Left lobe of liver (tissue), 2 donors: ENCODE measurements around the gene CAMTA1. TPM values are rescaled to one million over a fixed set of nuclear protein-coding genes. Genes with fewer than 3 reads are reported as not detected.

Experiments used
- ATAC-seq: fragments of 200-7000 bp; cut with Tn5 transposase; one replicate; pipeline ENCODE4 v1.9.1; 2020; ENCODE audit warnings: mild to moderate bottlenecking, moderate library complexity
- DNase-seq: peaks from one replicate; pipeline ENCODE4 v3.0.0-alpha.2; 2020; ENCODE audit warnings: low spot score
- total RNA-seq: library from RNA; stranded (reverse); gene quantifications from one replicate; pipeline ENCODE4 v1.2.1, GENCODE V29; 2021
- donor health status: DM: no; HTN: no; CAD: no; lungs with moderate emphysema.
- donor health status: DM: no; HTN: yes; CAD: no.

CAMTA1 gene
- total RNA-seq, 1 donor from 2014 or later = 33.6 TPM

DNA sequence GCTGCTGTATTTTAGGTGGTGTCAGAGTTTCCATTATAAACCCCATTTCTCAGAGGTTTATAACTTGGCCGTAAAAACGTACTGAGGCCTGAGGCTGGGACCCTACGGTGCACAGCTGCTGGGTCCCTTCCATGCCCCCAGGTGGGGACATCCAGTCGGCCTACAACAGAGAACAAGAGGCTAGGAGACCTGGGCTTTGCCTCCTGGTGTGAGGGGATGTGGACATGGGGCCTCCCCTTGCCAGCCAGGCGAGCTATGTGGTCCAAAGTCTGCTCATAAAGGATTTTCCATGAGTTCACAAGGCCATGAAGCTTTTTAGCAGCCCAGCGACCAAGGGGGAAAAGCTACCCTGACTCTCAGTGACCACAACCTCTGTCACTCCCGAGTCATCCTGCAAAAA, 724.3 kb downstream of the CAMTA1 start:
- no peak for ATAC-seq

DNA sequence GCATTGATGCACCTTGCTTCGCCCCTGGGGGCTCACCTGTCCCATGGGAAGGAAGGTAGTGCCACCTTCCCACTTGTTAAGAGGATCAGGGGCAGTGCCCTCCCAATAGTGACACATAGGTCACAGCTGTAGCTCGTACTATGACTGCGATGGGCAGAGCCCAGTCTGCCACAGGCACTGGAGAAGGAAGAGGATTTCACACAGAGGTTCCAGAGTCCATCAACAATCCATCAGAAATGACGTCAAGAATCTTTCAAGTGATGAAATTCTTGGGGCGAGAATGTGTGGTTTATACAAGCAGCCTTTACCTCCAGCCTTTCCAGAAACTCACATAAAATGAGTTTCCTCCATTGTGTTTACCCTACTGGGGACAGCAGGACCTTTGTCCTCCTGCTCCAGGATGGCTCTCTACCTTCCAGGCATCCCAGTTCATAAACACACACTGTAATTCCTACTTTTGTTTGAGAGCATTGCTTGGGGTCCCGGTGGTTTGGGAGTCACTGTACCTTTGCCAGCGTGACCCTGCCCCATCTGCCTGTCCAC, 725.2 kb downstream of the CAMTA1 start:
- no peak for DNase-seq
- ATAC-seq = no peak

More for the DNA sequence above, 724.3 kb downstream of the CAMTA1 start:
- DNase-seq = no peak

DNA sequence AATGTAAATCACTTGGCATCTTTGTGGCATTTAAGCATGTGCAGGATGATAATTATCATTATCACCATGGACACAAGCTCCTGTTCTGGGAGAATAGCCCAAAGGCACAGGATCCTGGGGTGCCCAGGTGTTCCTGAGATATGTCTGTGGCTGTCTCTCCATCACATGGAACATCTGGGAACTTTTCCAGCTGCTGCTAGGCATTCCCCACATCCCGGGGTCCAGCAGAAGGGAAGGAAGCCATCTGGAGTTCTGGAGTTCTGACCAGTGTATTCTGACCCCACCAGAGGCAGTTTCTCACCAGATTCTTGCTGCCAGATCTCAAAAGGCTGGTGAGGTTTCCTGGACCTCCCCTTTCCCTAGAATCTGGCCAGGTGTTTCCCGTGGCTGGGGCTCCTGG, 726.1 kb downstream of the CAMTA1 start:
- ATAC-seq = no peak
- no peak for DNase-seq

DNA sequence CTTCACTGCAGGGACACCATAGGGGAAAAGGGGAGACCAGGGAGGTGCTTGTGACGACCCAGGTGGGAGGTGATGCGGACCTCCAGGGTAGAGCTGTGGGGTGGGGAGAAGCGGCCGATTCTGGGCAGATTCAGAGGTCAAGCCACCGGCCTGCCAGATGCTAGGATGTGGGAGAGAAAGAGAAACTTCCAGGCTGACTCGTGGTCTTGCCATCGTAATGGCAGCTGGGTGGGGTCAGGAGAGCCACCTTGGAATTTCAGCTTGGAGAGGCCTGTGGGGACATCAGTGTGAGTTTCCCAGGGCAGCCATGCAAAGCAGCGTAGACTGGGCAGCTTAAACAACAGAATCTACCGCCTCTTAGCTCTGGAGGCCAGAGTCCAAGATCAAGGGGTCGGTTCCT, 727.8 kb downstream of the CAMTA1 start:
- ATAC-seq (no peak), DNase-seq (no peak)

DNA sequence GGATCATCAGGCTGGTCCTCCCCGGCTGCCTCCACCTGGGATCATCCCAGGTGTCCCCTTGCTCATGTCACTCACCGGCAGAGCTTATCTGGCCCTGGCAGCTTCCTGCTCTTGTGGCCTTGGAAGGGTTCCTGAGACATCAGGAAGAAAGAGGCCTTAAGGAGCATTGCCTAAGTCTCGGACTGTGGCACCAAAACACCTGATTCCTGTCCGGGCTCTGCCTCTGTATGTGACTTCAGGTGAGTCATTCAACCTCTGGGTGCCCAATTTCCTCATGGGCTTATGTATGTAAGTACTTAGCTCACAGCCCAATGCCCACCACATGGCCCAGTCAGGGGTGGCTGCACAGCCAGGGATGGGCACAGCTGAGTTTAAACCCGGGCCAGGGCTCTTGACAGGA, 729.9 kb downstream of the CAMTA1 start:
- DNase-seq = no peak
- no peak for ATAC-seq

DNA sequence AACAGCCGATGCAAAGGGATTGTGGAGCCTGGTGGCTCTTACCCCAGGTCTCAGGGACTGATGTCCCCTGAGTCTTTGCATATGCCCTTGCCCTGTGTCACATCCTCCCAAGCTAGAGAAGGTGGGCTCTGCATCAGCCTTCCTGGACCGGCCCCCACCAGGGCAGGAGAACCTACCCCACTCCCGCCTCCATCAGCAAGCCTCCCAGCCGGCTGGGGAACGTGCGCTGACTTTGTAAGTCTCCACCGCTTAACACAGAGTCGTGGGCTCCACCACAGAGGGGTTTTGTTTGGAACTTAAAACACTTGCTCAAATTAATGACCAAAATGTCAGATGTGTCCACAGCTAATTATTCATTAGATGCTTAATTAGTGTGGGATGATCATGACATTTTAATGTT, 730.6 kb downstream of the CAMTA1 start:
- ATAC-seq (no peak), DNase-seq (no peak)

DNA sequence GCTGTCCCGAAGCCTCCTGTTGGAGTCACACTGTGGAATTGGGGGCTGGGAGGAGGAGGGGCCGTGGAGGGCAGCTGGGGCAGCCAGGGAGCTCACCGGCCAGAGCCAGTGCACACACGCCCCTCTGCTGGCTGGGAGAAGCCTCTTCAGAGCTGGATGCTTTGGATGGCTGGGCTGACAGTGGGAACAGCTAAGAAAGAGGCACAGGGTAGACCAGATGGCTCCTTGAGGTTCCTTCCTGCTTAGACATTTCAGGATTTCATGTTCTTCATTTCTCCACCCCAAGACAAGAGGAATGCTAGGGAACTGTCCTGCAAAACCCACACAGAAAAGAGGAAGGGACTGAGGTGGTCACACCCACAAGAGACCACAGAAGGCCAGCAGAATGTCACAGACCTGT, 731.1 kb downstream of the CAMTA1 start:
- ATAC-seq = no peak
- DNase-seq = no peak

DNA sequence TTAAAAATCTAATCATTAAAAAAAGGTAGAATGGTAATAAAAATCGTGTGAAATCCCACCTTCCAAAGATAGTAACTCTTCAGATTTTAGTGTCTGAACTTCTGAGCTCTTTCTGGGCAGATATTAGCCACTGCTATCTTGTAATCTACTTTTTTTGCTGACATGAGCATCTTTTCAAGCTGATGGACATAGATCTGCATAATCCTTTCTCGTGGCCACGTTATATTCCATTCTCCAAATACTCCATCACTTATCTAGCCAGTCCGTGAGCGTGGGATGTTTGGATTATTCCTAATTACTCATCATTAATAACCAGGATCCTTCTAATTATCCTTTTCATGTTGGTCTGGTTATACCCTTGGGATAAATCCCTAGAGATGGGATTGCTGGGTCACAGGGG, 731.7 kb downstream of the CAMTA1 start:
- ATAC-seq (no peak), DNase-seq (no peak)

DNA sequence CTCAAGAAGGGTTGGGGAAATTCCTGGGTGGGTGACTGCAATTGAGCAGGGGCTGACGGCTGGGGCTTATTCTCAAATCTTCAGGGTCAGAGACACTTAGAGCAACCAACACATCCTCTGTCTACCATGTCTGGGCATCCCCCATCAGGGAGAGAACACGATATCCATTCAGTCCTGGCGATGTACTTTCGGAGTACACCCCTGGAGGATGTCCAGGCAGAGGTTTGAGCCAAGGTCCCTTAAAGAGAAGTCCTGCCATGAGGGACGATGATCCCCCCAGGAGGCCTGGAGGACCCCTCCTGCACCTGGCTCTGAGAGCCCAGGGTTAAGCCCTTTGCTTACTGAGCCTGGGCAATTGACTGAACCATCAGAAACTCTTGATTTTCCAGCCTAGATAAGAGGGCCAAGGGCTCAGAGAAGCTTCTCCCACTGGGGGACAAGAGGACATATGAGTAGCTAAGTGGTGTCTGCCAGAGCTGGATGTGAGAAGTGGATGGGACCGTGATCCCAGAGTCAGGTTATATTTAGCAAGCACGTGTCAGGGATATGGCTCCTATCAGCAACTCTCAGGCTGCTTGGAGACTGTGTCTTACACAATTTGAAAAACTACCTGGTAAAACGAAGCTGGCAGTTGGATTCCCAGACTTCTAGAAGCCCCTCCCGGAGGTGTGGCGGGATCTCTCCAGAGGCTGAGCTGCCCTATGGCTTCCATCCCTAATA, 732.5 kb downstream of the CAMTA1 start:
- ATAC-seq = no peak
- no peak for DNase-seq

DNA sequence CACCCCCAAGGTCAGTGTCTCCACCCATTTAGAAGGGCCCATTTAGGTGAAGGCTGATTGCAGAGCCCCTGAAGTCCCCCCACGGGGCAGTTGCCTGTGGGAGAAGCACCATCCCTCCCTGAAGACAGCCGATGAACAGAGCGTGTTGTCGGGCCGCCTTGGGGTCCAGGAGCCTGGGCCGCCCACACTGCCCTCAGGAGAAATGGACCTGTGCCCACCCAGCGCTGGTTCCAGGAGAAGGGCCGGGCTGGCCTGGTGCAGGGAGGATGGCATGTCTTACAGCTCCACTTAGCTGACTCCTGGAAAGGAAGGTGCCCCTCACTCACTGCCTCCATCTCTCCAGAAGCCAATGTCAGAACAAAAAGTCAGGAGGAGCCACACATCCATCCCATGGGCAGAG, 733.2 kb downstream of the CAMTA1 start:
- ATAC-seq = no peak
- no peak for DNase-seq

DNA sequence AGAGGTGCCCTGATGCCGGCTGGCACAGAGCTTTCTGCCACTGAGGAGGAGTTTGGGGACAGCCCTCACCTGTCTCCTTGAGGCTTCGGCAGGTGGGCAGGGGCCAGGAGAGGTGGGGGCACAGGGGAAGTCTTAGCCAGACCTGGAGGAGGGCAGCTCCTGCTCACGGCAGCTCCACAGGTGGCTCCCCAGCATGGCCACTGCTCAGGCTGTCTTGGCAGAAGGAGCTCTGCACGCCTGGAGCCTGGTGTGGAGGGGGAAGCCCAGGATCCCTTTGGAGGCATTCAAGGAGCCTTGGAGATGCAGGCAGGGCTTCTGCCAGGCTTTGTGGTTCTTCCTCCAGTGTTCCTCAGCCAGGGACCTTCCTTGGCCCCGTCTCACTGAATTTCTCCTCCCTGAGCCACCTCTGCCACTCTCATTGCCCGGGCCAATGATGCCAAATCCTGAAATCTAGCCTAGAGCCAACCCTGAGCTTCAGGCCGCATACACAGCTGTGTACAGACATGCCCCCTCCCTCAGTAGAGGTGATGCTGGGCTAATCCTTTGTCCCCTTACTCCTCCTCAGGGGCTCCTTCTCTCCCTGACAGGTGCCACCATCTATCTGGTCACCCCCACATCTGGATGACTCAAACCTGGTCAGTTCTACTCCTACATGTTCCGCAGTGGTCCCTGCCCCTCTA, 734.1 kb downstream of the CAMTA1 start:
- DNase-seq (no peak), ATAC-seq (no peak)

DNA sequence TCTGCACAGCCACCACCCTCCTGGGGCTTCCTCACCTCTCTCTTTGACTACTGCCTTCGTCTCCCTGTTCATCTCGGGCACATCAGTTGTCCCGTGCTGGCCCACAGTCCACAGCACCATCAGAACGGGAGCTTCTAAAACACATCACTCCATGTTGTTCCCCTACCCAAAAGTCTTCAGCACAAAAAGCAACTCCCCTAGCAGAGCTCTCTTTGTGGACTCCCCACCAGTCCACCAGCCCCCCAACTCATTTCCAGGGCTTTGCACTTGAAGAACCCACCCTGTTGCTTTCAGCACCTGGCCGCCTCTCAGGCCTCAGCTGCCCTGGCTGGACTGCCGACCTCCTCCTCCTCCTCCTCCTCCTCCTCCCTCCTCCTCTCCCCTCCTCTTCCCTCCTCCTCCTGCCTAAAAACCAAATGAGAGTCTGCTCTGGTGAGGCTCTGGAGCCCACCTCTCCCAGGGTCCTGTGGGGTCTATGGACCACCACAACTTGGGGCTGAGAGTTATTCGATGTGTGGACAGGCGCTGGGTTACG, 734.7 kb downstream of the CAMTA1 start:
- ATAC-seq (no peak), DNase-seq (no peak)

DNA sequence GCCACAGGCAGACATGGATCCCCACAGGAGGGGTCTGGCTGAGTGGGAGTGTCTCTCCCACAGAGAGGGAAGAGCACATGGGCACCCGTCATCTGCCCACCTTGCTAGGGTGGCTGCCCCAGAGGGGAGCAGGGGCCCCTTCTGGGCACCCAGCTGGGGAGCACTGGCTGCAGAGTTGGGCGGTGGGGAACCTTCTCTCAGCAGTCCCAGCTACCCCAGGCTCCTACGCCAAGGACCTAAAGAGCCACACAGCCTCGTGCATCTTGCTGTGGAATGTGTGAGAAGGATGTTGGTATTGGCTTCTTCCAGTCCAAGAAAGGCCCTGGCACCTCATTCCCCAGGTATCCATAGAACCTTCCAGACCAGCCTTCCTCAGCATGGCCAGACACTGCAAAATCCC, 735.2 kb downstream of the CAMTA1 start:
- ATAC-seq (no peak), DNase-seq (no peak)

DNA sequence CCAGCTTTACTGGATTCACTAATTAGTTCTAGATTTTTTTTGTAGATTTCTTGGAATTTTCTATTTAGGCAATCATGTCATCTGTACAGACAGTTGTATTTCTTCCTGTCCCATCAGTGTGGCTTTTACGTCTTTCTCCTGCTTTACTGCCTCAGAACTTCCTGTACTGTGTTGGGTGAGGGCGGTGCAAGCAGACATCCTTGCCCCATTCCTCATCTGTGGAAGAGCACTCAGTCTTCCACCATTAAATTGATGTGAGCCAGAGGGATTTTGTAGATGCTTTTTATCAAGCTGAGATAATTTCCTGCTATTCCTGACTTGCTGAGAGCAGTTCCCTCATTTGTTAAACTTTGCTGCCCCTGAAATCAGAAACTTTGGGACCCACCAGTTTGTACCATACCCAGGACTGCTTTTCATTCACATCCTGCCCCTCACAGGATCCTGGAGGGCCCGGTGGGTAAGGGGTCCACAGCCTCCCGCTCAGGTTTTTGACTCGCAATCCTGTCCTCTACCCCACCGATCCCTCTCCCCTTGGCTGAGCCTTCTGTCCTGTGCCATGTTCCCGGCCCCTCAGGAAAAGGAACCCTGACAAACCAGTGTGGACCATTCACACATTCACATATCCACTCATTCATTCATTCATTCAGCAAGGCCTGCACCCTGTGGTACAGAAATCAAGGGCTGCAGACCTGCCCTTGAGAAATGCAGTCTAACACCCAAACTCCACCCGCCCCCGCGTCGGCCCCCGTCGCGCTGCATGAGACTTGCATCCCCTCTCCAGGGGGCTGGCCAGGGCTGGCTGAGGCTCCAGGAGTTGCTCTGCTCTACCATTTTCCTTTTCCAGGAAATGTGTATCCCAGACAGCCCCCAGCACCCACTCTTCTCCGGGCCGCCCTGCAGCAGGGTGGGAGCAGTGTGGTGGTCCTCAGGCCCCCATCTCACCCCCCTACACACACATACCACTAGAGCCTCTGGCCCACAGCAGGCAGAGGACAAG, 739.4 kb downstream of the CAMTA1 start:
- DNase-seq = no peak
- ATAC-seq = no peak

DNA sequence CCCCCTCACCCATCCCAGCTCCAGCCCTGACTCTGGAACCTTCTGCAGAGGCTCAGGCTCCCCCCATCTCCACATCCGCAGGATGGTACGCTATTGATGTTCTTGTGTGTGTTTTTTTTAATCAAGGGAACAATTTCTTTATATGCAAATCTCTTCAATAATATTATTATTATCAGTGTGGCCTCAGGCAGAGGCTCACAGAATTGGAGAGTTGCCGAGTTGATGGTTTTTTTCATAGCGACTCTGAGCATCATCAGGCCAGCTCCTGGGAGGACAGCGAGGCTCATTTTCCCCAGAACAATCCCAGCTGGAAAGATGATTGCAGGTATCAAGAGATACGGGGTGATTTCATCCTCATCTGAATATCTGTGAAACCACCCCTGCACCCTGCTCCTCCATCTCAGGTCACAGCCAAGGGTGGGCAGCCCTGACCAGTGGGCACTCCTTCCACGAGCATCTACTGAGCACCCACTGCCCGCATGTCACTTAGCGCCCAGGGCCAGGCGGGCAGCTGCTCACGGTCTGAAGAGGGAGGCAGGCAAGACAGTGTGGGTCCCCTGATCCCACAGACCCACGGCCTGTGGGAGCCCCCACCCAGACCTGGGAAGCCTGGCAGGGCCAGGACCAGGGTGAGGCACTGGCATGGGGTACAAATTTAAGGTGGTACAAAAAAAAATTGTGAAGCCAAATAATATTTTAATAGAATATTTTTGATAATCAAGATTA, 740.2 kb downstream of the CAMTA1 start:
- DNase-seq = no peak
- no peak for ATAC-seq

DNA sequence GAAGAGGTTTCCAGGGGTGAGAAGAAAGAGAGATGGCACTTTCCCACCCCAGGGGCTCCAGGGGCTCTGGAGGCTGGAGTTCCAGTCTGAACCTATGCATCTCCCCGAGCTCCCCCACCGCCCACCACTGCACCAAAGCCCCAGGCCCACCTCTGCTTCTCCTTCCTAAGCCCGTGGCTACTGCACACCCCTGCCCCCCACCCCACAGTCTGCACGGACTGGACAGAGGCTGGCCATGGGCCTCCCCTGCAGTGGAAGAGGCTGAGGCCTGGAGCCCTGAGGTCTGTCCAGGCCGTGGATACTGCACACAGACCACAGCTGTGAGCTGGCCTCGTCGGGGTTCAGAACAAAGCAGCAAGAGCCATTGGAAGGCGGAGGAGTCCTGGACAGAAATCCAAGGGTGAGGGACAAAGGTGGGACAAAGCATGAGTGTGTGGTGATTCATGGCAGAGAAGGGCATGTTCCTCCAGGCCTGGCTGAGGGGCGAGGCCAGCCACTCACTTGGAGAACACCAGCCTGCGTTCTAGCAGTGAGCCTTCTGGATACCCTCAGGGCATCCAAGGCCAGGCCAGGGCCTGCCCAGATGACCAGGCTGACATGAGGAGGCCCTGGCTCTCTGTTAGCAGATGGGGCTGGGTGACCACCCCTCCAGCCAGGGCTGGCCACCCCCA, 741.1 kb downstream of the CAMTA1 start:
- DNase-seq = no peak
- no peak for ATAC-seq

DNA sequence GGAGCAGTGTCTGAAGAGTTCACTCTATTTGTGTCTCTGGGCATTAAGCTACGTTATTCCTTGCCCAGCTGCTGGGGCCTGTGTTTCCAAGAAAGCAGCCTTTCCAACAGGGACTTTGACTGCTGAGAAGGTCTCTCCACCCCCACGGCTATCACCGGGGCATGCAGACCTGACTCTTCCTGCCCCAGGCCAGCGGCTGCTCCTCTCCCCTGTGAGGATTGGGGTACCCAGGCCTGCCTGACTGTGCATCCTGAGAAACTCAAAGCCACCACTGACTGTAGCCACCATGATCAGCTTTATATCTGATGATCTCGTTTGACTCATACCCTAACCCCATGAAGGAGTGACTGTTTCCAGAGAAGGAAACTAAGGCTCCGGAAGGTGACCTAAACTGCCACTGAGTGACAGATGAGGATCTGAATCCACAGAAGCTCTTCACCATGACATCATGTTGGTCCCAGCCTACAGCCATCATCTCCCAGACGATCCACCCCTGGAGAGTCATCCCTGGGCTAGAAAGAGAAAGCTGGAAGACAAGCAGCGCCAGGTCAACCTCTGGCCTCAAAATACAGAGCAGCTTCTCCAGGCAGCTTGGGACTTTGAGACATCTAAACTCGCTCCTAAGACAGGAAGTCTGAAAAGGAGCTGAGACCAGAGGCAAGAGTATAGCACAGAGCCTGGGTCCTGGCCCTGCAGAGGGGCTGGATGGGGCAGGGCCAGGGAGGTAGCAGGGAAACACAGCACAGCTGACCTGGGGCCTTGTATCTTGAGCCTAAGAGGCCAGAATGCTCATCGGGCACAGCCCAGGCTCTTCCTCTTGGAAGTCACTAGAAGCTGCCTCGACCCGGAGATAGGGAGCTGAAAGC, 741.8 kb downstream of the CAMTA1 start:
- DNase-seq = no peak

DNA sequence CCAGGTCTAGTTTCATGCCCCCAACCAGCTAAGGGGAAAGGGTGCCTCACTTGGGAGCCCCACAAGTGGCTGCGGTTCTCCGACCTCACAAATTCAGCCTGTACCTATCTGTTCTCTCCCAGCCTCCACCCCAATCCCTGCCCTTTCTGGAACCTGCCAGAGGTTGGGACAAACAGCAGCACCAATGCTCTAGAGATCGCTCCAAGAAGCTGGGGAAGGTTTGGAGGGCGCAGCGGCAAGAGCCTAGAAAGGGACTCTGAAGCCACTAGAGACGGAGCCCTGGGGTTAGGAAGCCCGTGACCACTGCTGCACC, 742.4 kb downstream of the CAMTA1 start:
- ATAC-seq (no peak), DNase-seq (no peak)

More for the DNA sequence above, 741.8 kb downstream of the CAMTA1 start:
- ATAC-seq = no peak
